Activated CD4-positive, alpha-beta T cell treated with anti-CD3 and anti-CD28 coated beads, Interleukin-2, amount 10 ng/mL, durations not matched to agents 7 days and 5 days (primary cell): ENCODE results near the gene RIPPLY2. TPM values are rescaled to one million over a fixed set of nuclear protein-coding genes. Genes with fewer than 3 reads are reported as not detected.
A peak's percentile ranks its signal among the peaks of the same experiment; 100 is the strongest.

ENCODE experiments used
- CTCF ChIA-PET: fragments of 350-600 bp; sonication (Branson Sonifier 250); formaldehyde crosslinking; loops from one replicate; lab custom pipeline; 2021; ENCODE audit warnings: antibody characterized with exemption; lab: Charles Lee
- POLR2A ChIA-PET: fragments of 350-600 bp; sonication (Branson Sonifier 250); formaldehyde crosslinking; loops from one replicate; lab custom pipeline; 2021; ENCODE audit warnings: antibody characterized with exemption; lab: Charles Lee
- DNase-seq: peaks from one replicate; pipeline ENCODE4 v3.0.0-alpha.2; 2020
- H3K27ac Mint-ChIP-seq: one replicate; pipeline ENCODE4 v1.8.0; 2021; ENCODE audit warnings: mild to moderate bottlenecking, moderate library complexity, mixed read lengths
- H3K27me3 Mint-ChIP-seq: one replicate; pipeline ENCODE4 v1.8.0; 2021; ENCODE audit warnings: mixed read lengths
- H3K36me3 Mint-ChIP-seq: one replicate; pipeline ENCODE4 v1.8.0; 2021; ENCODE audit warnings: low read depth, mixed read lengths
- H3K4me1 Mint-ChIP-seq: one replicate; pipeline ENCODE4 v1.8.0; 2021; ENCODE audit warnings: mixed read lengths
- H3K4me3 Mint-ChIP-seq: one replicate; pipeline ENCODE4 v1.8.0; 2021; ENCODE audit warnings: mild to moderate bottlenecking, moderate library complexity, mixed read lengths
- H3K9me3 Mint-ChIP-seq: one replicate; pipeline ENCODE4 v1.8.0; 2021; ENCODE audit warnings: mixed read lengths
- total RNA-seq, 2 experiments: library from RNA; stranded (reverse); gene quantifications; one replicate each; pipeline ENCODE4 v1.2.3, GENCODE V29; 2021

RIPPLY2 gene
- total RNA-seq, 2 experiments from 2014 or later: not detected

DNA sequence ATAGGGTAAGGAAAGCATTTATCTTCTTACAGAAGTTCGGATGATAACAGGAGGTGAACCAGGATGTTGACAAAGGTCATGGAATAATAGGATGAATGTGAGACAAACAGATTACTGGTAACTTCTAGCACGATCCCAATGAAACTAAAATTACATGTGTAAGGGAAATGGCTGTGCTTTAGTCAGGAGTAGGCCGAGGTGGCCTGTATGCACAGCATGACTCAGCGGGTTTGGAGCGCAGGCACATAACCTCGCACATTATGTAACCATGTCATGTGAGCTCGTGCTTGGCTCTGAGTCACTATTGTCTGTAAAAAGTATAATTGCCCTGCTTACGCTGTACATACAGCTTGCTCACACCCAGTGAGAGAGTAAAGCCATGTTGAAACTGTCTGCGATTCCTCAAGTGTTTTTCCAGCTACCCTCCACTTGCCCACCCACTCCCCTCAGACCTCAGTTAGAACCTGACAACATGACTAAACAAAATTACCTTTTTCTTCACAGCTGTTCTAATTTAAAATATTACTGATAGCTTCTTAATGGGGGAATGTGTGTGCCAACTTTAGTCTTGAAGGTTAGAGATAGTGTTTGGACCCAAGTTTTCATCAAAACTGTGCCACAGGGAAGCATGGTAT, 14.5 kb downstream of the RIPPLY2 start:
- POLR2A ChIA-PET: no interaction called here
- peaks cover 2% of the 10 kb centered on the region for H3K4me1 Mint-ChIP-seq
- no peak overlapping the region for H3K4me3 Mint-ChIP-seq
- CTCF ChIA-PET: interaction anchor here (0.7 kb wide), 1 partner anchor 803 kb away, joined by 4 read pairs; no protein-coding TSS in a partner anchor
- no peak for DNase-seq
- H3K9me3 Mint-ChIP-seq: peaks cover 12% of the 10 kb centered on the region
- peaks cover 50% of the 10 kb centered on the region for H3K36me3 Mint-ChIP-seq
- no peak overlapping the region for H3K27ac Mint-ChIP-seq
- no peaks in the 10 kb centered on the region for H3K27me3 Mint-ChIP-seq

DNA sequence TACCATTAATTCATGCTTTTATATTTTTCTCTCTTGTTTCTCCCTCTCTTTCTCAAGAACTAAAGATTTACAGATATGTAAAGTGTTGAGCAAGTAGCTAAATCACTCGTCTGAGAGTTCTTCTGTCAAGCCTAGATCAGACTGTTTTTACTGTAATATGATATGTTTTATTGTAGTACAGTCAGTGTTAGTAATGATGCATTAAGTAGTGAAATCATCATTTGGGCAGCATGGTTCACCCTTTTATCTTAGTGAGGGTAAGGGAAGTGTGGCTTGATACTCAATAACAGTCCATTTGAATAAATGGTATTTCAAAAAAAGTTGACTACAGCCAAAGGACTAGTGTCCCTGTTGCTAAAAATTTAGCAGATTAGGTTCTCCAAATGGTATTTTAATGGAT, 15.5 kb downstream of the RIPPLY2 start:
- Mint-ChIP-seq H3K4me3 (no peak overlapping the region), H3K27ac (no peak overlapping the region), H3K27me3 (no peaks in the 10 kb centered on the region), H3K4me1 (peaks cover 5% of the 10 kb centered on the region), H3K9me3 (peaks cover 14% of the 10 kb centered on the region), H3K36me3 (peaks cover 52% of the 10 kb centered on the region)
- DNase-seq: no peak
- ChIA-PET CTCF (no interaction called here), POLR2A (no interaction called here)

DNA sequence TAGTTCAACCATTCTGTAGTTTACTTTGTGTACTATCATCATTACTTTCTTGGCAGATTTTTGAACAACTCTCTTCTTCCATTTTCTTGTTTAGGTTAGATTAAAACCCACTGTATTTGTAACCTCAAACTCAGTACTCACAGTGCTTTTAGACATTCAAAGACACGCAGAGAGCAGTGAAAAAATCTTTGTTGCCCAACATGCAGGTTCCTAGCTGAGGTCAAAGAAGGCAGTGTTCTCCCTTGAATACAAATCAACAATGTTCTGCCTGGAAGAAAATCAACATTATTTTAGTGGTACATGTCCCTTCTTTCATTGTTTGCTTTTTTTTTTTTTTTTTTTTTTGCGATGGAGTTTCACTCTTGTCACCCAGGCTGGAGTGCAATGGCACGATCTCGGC, 17.5 kb downstream of the RIPPLY2 start:
- no peak overlapping the region for H3K4me3 Mint-ChIP-seq
- CTCF ChIA-PET: no interaction called here
- no peak overlapping the region for H3K27ac Mint-ChIP-seq
- H3K27me3 Mint-ChIP-seq: no peaks in the 10 kb centered on the region
- peaks cover 10% of the 10 kb centered on the region for H3K4me1 Mint-ChIP-seq
- peaks cover 16% of the 10 kb centered on the region for H3K9me3 Mint-ChIP-seq
- H3K36me3 Mint-ChIP-seq: peaks cover 42% of the 10 kb centered on the region
- no peak for DNase-seq
- POLR2A ChIA-PET: no interaction called here

- CTCF ChIA-PET: no interaction called here
- H3K27me3 Mint-ChIP-seq: no peaks in the 10 kb centered on the region
- H3K36me3 Mint-ChIP-seq: peaks cover 28% of the 10 kb centered on the region
- no peak overlapping the region for H3K27ac Mint-ChIP-seq
- peaks cover 10% of the 10 kb centered on the region for H3K4me1 Mint-ChIP-seq
- H3K9me3 Mint-ChIP-seq: peaks cover 8% of the 10 kb centered on the region
- POLR2A ChIA-PET: no interaction called here
- DNase-seq: no peak
- H3K4me3 Mint-ChIP-seq: no peak overlapping the region
These were observed 19.4 kb downstream of the RIPPLY2 start for GRCh38 chr6:83872386-83873118.

- CTCF ChIA-PET: interaction anchor here (1.3 kb wide), 1 partner anchor 10 kb away, joined by 3 read pairs; no protein-coding TSS in a partner anchor
- Mint-ChIP-seq H3K36me3 (peaks cover 16% of the 10 kb centered on the region), H3K9me3 (peaks cover 4% of the 10 kb centered on the region), H3K4me1 (peaks cover 10% of the 10 kb centered on the region), H3K27me3 (no peaks in the 10 kb centered on the region), H3K27ac (peak overlapping the region; percentile 6), H3K4me3 (no peak overlapping the region)
- DNase-seq: no peak
- POLR2A ChIA-PET: no interaction called here
These were observed 20.7 kb downstream of the RIPPLY2 start for GRCh38 chr6:83873869-83874268.

DNA sequence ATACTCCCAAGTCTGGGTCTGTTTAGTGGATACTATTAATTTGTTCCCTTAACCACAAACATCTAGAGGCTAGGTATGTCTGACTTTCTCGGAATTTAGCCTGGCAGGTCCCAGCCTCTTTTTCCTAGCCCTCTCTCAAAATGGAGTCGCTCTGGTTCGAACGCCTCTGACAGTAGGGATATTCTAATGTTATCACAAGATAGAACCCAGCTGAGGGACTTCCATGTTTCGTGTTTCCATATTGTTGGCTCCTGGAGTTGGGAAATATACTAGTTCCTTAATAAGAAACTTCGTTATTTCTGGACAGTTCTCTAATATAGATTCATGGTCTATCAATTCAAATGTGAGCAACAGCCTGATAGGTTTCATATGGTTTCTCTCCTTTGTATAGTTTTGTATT, 22.7 kb downstream of the RIPPLY2 start:
- no peak for DNase-seq
- CTCF ChIA-PET: no interaction called here
- Mint-ChIP-seq H3K9me3 (peaks cover 4% of the 10 kb centered on the region), H3K27me3 (no peaks in the 10 kb centered on the region), H3K4me3 (no peak overlapping the region), H3K36me3 (peaks cover 12% of the 10 kb centered on the region), H3K27ac (no peak overlapping the region), H3K4me1 (peaks cover 10% of the 10 kb centered on the region)
- POLR2A ChIA-PET: no interaction called here

DNA sequence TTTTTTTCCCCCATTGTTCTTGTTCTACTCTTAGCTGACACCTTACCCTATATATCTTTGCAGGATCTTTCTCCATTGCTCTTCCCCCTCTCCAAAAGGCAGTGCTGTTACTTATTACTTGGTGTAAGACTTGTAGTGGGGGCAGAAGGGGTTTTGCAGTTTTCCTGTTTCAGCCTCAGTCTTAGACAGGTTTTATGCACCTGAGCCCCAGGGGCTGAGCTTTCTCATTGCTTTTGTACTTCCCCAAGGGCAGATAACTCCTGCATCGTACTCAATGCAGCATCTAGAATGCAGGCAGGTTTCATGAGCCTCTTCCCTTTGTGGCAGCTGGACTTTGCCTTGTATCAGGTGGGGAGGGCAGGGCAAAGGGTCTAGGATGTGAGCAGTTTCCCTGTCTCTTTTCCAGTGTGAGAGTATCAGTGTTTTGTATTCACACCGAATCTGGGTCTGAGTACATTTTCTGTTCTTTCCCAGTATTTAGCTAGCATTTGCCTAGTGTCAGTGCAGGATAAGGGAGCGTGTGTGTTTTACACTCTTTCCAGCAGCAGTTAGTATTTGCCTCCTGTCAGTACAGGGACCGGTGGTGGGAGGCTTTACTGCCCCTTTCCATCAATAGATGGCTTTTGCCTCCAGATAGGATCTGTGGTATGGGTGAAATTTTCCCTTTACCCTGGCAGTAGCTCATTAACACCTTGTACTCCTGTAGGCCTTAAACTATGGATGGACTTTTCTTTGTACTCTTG, 25.9 kb downstream of the RIPPLY2 start:
- DNase-seq: no peak
- Mint-ChIP-seq H3K36me3 (peaks cover 6% of the 10 kb centered on the region), H3K27ac (no peak overlapping the region), H3K9me3 (no peaks in the 10 kb centered on the region), H3K4me3 (no peak overlapping the region), H3K27me3 (no peaks in the 10 kb centered on the region), H3K4me1 (peaks cover 3% of the 10 kb centered on the region)
- POLR2A ChIA-PET: no interaction called here
- CTCF ChIA-PET: interaction anchor here (1.0 to 1.4 kb wide), 2 partner anchors 19 to 159 kb away, joined by 3 to 4 read pairs; partner anchors contain the start of gene CYB5R4

GRCh38 chr6:83879746-83880145, 26.6 kb downstream of the RIPPLY2 start:
- Mint-ChIP-seq H3K4me3 (no peak overlapping the region), H3K4me1 (peaks cover 2% of the 10 kb centered on the region), H3K9me3 (no peaks in the 10 kb centered on the region), H3K36me3 (peaks cover 3% of the 10 kb centered on the region), H3K27ac (no peak overlapping the region), H3K27me3 (no peaks in the 10 kb centered on the region)
- ChIA-PET POLR2A (no interaction called here), CTCF (interaction anchor here (1.0 to 1.4 kb wide), 2 partner anchors 20 to 158 kb away, joined by 3 to 4 read pairs; partner anchors contain the start of gene CYB5R4)
- DNase-seq: no peak

DNA sequence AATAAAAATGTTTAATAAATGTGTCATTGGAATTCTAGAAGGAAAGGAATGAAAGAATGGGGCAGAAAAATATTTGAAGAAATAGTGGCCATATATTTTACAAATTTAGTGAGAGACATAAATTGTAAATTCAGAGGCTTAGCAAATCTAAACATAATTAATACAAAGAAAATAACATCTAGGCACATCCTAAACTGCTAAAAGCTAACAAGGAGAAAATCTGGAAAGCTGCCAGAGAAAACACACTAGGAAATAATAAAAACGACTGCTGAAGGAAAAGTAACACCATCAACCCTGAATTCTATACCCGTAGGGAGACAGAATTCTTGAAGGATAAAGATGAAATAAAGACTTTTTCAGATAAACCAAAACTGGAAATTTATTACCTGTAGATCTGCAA, 30.1 kb downstream of the RIPPLY2 start:
- Mint-ChIP-seq H3K27me3 (no peaks in the 10 kb centered on the region), H3K27ac (no peak overlapping the region), H3K36me3 (no peaks in the 10 kb centered on the region), H3K4me3 (no peak overlapping the region), H3K9me3 (no peaks in the 10 kb centered on the region), H3K4me1 (peaks cover 2% of the 10 kb centered on the region)
- POLR2A ChIA-PET: no interaction called here
- DNase-seq: no peak
- CTCF ChIA-PET: interaction anchor here (1.1 kb wide), 1 partner anchor 9 kb away, joined by 3 read pairs; no protein-coding TSS in a partner anchor

DNA sequence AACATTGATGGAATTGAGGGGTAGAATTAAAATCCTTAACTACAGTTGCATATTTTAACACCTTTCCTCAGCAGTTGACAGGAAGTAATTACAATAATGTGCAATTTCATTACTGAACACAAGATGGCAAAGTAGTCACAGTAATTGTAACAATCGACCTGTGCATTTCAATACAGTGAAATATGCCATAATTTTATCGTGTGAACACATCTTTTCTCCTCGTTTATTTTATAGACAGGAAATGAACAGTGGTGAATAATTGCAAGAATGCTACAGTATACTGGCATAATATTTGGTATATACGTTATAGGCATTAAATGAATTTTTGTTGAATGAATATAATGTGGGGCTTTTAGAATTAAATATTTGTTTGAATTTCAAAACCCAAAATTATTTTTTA, 31.4 kb downstream of the RIPPLY2 start:
- no peaks in the 10 kb centered on the region for H3K27me3 Mint-ChIP-seq
- peaks cover 2% of the 10 kb centered on the region for H3K4me1 Mint-ChIP-seq
- H3K4me3 Mint-ChIP-seq: no peak overlapping the region
- no peaks in the 10 kb centered on the region for H3K9me3 Mint-ChIP-seq
- no peak for DNase-seq
- H3K27ac Mint-ChIP-seq: no peak overlapping the region
- ChIA-PET POLR2A (no interaction called here), CTCF (interaction anchor here (1.1 kb wide), 1 partner anchor 10 kb away, joined by 3 read pairs; no protein-coding TSS in a partner anchor)
- no peaks in the 10 kb centered on the region for H3K36me3 Mint-ChIP-seq

DNA sequence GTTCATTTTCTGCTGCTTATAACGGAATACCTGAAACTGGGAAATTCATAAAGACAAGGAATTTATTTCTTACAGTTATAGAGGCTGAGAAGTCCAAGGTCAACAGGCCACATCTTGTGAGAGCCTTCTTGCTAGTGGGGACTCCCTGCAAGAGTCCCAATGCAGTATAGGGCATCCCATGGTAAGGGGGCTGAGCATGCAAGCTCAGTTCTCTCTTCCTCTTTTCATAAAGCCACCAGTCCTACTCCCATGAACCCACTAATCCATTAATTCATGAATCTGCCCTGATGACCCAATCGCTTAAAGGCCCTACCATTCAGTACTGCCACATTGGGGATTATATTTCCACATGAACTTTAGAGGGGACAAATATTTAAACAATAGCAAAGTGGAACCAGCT, 32.8 kb downstream of the RIPPLY2 start:
- H3K27me3 Mint-ChIP-seq: no peaks in the 10 kb centered on the region
- H3K4me3 Mint-ChIP-seq: no peak overlapping the region
- no peaks in the 10 kb centered on the region for H3K9me3 Mint-ChIP-seq
- H3K36me3 Mint-ChIP-seq: peaks cover 3% of the 10 kb centered on the region
- ChIA-PET CTCF (interaction anchor here (1.3 kb wide), 1 partner anchor 60 kb away, joined by 4 read pairs; no protein-coding TSS in a partner anchor), POLR2A (no interaction called here)
- peaks cover 2% of the 10 kb centered on the region for H3K4me1 Mint-ChIP-seq
- DNase-seq: no peak
- H3K27ac Mint-ChIP-seq: no peak overlapping the region

GRCh38 chr6:83889621-83890020, 36.5 kb downstream of the RIPPLY2 start:
- Mint-ChIP-seq H3K4me3 (no peak overlapping the region), H3K27ac (no peak overlapping the region), H3K4me1 (peaks cover under 1% of the 10 kb centered on the region), H3K9me3 (no peaks in the 10 kb centered on the region), H3K36me3 (peaks cover 13% of the 10 kb centered on the region), H3K27me3 (no peaks in the 10 kb centered on the region)
- DNase-seq: no peak
- CTCF ChIA-PET: no interaction called here
- POLR2A ChIA-PET: no interaction called here

- Mint-ChIP-seq H3K27me3 (no peaks in the 10 kb centered on the region), H3K4me1 (no peaks in the 10 kb centered on the region), H3K4me3 (no peak overlapping the region), H3K27ac (no peak overlapping the region), H3K36me3 (peaks cover 15% of the 10 kb centered on the region), H3K9me3 (no peaks in the 10 kb centered on the region)
- ChIA-PET POLR2A (no interaction called here), CTCF (no interaction called here)
- DNase-seq: no peak
These were observed 37.4 kb downstream of the RIPPLY2 start for GRCh38 chr6:83890520-83890919.
